ENCODE measurements around the gene UQCC2. TPM values are rescaled to one million over a fixed set of nuclear protein-coding genes. Genes with fewer than 3 reads are reported as not detected.

UQCC2 gene
- total and polyA plus RNA-seq, 2 of the 4 experiments (the other 2 are of a cell fraction) = 13.8 to 34.5 TPM

DNA sequence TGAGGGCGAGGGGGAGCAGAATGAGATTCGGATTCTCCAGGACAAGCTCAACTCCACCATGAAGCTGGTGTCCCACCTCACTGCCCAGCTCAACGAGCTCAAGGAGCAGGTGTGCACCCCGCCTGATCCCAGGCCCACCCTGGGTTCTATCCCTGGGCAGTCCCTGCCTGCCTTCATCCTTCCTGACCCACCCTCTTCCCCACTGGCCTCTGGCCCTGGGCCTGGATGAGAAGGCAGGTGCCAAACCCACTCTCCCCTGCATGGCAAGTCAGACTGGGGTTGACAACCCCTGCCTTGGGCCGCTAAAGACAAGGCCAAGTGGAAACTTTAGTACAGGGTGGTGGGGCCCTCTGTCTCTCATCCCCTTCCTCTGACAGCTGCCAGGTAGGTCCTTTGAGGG lies 16.5 kb downstream of the UQCC2 start:
- H3K79me1 ChIP-seq (ENCODE audit: low read depth in 1 of 2, low read length in 2 of 2) = peaks cover 0 to 27% of the 10 kb centered on the region in 2 experiments; a peak in 2 of 4 replicates
- peak overlapping the region; percentile 27 for H2BK5ac ChIP-seq (ENCODE audit: low read depth, low read length, poor library complexity, severe bottlenecking)
- 0 out of 2 replicates have a peak overlapping the region, but pooled peaks have one; percentile 48 for H2BK120ac ChIP-seq (ENCODE audit: low read depth, low read length)
- peaks cover 21% of the 10 kb centered on the region for H3K9me1 ChIP-seq (ENCODE audit: insufficient read depth, low read length)
- H3K9ac ChIP-seq (ENCODE audit: low read depth, low read length) = no peak overlapping the region
- peak overlapping the region; percentile 38; the same call in 1 of the 2 replicates for H4K91ac ChIP-seq (ENCODE audit: insufficient read depth, low read depth, low read length)
- peaks cover 8% of the 10 kb centered on the region; the same call in 1 of the 2 replicates for H4K20me1 ChIP-seq (ENCODE audit: insufficient read depth, low read length)
- no peak overlapping the region; the same call in 2 of the 3 replicates for H2BK15ac ChIP-seq (ENCODE audit: low read depth, low read length)
- H4K8ac ChIP-seq (ENCODE audit: low read depth in 2 of 2, low read length in 2 of 2) = peak overlapping the region in 1 of 2 experiments; percentile 62; a peak in 1 of 4 replicates
- BruUV-seq (replicated peaks) = no TSS peak
- H3K36me3 ChIP-seq (ENCODE audit: control insufficient read depth, insufficient read depth, low read length) = peaks cover 18% of the 10 kb centered on the region
- H3K4me2 ChIP-seq (ENCODE audit: low read depth, low read length) = no peak overlapping the region
- peak overlapping the region; percentile 32; the same call in 1 of the 2 replicates for H2BK20ac ChIP-seq (ENCODE audit: low read depth, low read length)
- ATAC-seq (ENCODE audit: low read depth) (no peak), DNase-seq (no peak)
- in situ Hi-C loops (cut with MboI; ENCODE audit: low sequenced_read_pairs) = no loop called here
- no peak overlapping the region for H3K56ac ChIP-seq (ENCODE audit: extremely low read depth, insufficient read depth, low read length)
- no peaks in the 10 kb centered on the region for H3K9me3 ChIP-seq (ENCODE audit: control insufficient read depth, insufficient read depth, low read length)
- H3K14ac ChIP-seq (replicated peaks; ENCODE audit: low read depth, low read length) = peak overlapping the region; percentile 82
- dilution Hi-C loops (cut with HindIII; ENCODE audit: low sequenced_read_pairs, unreplicated experiment) = no loop called here
- TF ChIP-seq CHD1 (IDR thresholded peaks at IDR 0.05; ENCODE audit: low read depth, low read length) (no peak), RAD21 (IDR thresholded peaks at IDR 0.05; ENCODE audit: low read length) (no peak), BHLHE40 (IDR thresholded peaks at IDR 0.05; ENCODE audit: low read depth, low read length) (no peak), RCOR1 (IDR thresholded peaks at IDR 0.05; ENCODE audit: insufficient replicate concordance, low read length) (no peak), SMC3 (IDR thresholded peaks at IDR 0.05; ENCODE audit: low read depth, low read length) (no peak), POLR2A (IDR thresholded peaks at IDR 0.05; ENCODE audit: low read depth, low read length) (no peak), MAZ (IDR thresholded peaks at IDR 0.05; ENCODE audit: borderline replicate concordance, low read depth, low read length) (no peak), NFE2L2 (IDR thresholded peaks at IDR 0.05; ENCODE audit: low read depth, low read length) (no peak), RFX5 (IDR thresholded peaks at IDR 0.05; ENCODE audit: low read depth, low read length) (no peak), MAFK (IDR thresholded peaks at IDR 0.05; ENCODE audit: low read depth, low read length) (no peak)
- TF ChIP-seq, protein P1, sequence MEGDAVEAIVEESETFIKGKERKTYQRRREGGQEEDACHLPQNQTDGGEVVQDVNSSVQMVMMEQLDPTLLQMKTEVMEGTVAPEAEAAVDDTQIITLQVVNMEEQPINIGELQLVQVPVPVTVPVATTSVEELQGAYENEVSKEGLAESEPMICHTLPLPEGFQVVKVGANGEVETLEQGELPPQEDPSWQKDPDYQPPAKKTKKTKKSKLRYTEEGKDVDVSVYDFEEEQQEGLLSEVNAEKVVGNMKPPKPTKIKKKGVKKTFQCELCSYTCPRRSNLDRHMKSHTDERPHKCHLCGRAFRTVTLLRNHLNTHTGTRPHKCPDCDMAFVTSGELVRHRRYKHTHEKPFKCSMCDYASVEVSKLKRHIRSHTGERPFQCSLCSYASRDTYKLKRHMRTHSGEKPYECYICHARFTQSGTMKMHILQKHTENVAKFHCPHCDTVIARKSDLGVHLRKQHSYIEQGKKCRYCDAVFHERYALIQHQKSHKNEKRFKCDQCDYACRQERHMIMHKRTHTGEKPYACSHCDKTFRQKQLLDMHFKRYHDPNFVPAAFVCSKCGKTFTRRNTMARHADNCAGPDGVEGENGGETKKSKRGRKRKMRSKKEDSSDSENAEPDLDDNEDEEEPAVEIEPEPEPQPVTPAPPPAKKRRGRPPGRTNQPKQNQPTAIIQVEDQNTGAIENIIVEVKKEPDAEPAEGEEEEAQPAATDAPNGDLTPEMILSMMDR (conservative IDR thresholded peaks at IDR 0.05; ENCODE audit: low read depth, low read length) = no peak
- TF ChIP-seq, protein P2, sequence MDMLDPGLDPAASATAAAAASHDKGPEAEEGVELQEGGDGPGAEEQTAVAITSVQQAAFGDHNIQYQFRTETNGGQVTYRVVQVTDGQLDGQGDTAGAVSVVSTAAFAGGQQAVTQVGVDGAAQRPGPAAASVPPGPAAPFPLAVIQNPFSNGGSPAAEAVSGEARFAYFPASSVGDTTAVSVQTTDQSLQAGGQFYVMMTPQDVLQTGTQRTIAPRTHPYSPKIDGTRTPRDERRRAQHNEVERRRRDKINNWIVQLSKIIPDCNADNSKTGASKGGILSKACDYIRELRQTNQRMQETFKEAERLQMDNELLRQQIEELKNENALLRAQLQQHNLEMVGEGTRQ (IDR thresholded peaks at IDR 0.05; ENCODE audit: low read depth, low read length) = no peak
- H2AK5ac ChIP-seq (ENCODE audit: low read depth, low read length) = peak overlapping the region; percentile 61
- H3K4me1 ChIP-seq (ENCODE audit: control insufficient read depth, insufficient read depth, low read length) = peaks cover 20% of the 10 kb centered on the region
- H3K4me3 ChIP-seq (ENCODE audit: insufficient read depth, low read depth, low read length) = no peak overlapping the region
- H2AFZ ChIP-seq (replicated peaks; ENCODE audit: low read length, poor library complexity) = peak overlapping the region; percentile 74
- CTCF ChIA-PET = interaction anchor here (1.0 kb wide), 2 partner anchors 8 to 17 kb away, joined by 3 read pairs; partner anchors contain the start of gene UQCC2
- H3K27me3 ChIP-seq (ENCODE audit: control insufficient read depth, insufficient read depth, low read length) = no peaks in the 10 kb centered on the region
- no peak overlapping the region for H4K5ac ChIP-seq (ENCODE audit: low read depth, low read length)
- peak overlapping the region; percentile 90 for H2AK9ac ChIP-seq (replicated peaks; ENCODE audit: low read depth, low read length, poor library complexity)
- intact Hi-C loops (cut with micrococcal nuclease) = no loop called here
- peak overlapping the region; percentile 66 for H3K4ac ChIP-seq (ENCODE audit: low read depth, low read length)
- H3K23ac ChIP-seq (ENCODE audit: low read depth, low read length) = no peak overlapping the region; the same call in 1 of the 2 replicates
- WGBS, 2 experiments (ENCODE audit: extremely low coverage in 2 of 2, insufficient read length in 1 of 2) = no CpG with 5 or more reads among the region's 5 CpGs
- H3K18ac ChIP-seq (ENCODE audit: low read depth, low read length) = no peak overlapping the region
- H3K27ac ChIP-seq (ENCODE audit: insufficient read depth, low read length) = no peak overlapping the region
- POLR2A ChIA-PET (ENCODE audit: unreplicated experiment) = no interaction called here

All from IMR-90 (cell line).